Panc1 (cell line): Measurements from ENCODE around the gene FAM200A. TPM values are rescaled to one million over a fixed set of nuclear protein-coding genes. Genes with fewer than 3 reads are reported as not detected.
A peak's percentile ranks its signal among the peaks of the same experiment; 100 is the strongest.

ENCODE experiments used
- ATAC-seq: fragments of 200-7000 bp; cut with Tn5 transposase; 2 replicates; pipeline ENCODE4 v1.9.1; 2020; ENCODE audit warnings: mild to moderate bottlenecking, moderate library complexity
- BruUV-seq: library from RNA; stranded (reverse); fragments of 400-500 nt; replicated peaks from 2 replicates; lab custom pipeline; 2021; lab: Mats Ljungman, UMichigan
- CTCF ChIA-PET: fragments of 300-600 bp; sonication (Branson Sonifier 250); formaldehyde crosslinking; loops from one replicate; lab custom pipeline; 2022; ENCODE audit warnings: antibody characterized with exemption; lab: Charles Lee
- POLR2A ChIA-PET: fragments of 300-600 bp; sonication (Branson Sonifier 250); formaldehyde crosslinking; loops from one replicate; lab custom pipeline; 2022; ENCODE audit warnings: antibody characterized with exemption; lab: Charles Lee
- DNase-seq: peaks from one replicate; pipeline ENCODE4 v3.0.0-alpha.2; 2010; ENCODE audit warnings: low read depth, low spot score
- H3K27ac ChIP-seq: 2 replicates; pipeline ENCODE4 v1.5.1; 2011; ENCODE audit warnings: mild to moderate bottlenecking, low read length, inconsistent platforms
- H3K27me3 ChIP-seq: fragments of 200-500 bp; sonication (Bioruptor generic); 2 replicates; pipeline ENCODE4 v1.6.0; 2014; ENCODE audit warnings: low read length, inconsistent platforms; ENCODE audit not compliant: control insufficient read depth, insufficient read depth
- H3K36me3 ChIP-seq: fragments of 200-500 bp; sonication (Bioruptor generic); 2 replicates; pipeline ENCODE4 v1.5.1; 2014; ENCODE audit warnings: inconsistent platforms, mild to moderate bottlenecking, low read length, moderate library complexity; ENCODE audit not compliant: control insufficient read depth, insufficient read depth
- H3K4me1 ChIP-seq: 2 replicates; pipeline ENCODE4 v1.5.1; 2011; ENCODE audit warnings: inconsistent platforms, mild to moderate bottlenecking, low read length, moderate library complexity; ENCODE audit not compliant: control insufficient read depth, insufficient read depth
- H3K4me3 ChIP-seq, 2 experiments: 2 replicates each; pipeline ENCODE4 v1.5.1; 2011 to 2012; ENCODE audit warnings: low read depth in 2 of 2, low read length in 2 of 2, mild to moderate bottlenecking in 2 of 2, inconsistent platforms in 1 of 2, moderate library complexity in 1 of 2
- H3K9me3 ChIP-seq: fragments of 200-500 bp; sonication (Bioruptor generic); 2 replicates; pipeline ENCODE4 v1.5.1; 2014; ENCODE audit warnings: low read depth, mild to moderate bottlenecking, inconsistent platforms, low read length, moderate library complexity; ENCODE audit not compliant: control insufficient read depth, insufficient read depth
- POLR2AphosphoS5 ChIP-seq: IDR thresholded peaks from 2 replicates; pipeline ENCODE4 v1.6.1; 2012; ENCODE audit warnings: mild to moderate bottlenecking, low read depth, low read length, moderate library complexity
- SIN3A ChIP-seq: IDR thresholded peaks from 2 replicates; pipeline ENCODE4 v1.6.1; 2012; ENCODE audit warnings: low read depth, mild to moderate bottlenecking, low read length, moderate library complexity, borderline replicate concordance; ENCODE audit not compliant: insufficient read depth
- TCF7L2 ChIP-seq: IDR thresholded peaks from 2 replicates; pipeline ENCODE4 v1.6.1; 2011; ENCODE audit warnings: mild to moderate bottlenecking, low read depth, low read length, inconsistent platforms
- in situ Hi-C: cut with HindIII; loops from 2 replicates; pipeline ENCODE4 v1.10.0; 2016; ENCODE audit warnings: low sequenced_read_pairs, low pct_unique_long_range_greater_than_20kb
- intact Hi-C: fragments of 100-400 bp; cut with micrococcal nuclease; formaldehyde crosslinking; loops from one replicate; pipeline ENCODE4 v1.10.0; 2022; ENCODE audit not compliant: unreplicated experiment
- total RNA-seq: library from RNA; stranded (reverse); gene quantifications from one replicate; pipeline ENCODE4 v1.2.1, GENCODE V29; 2021; ENCODE audit not compliant: unreplicated experiment
- TF ChIP-seq, protein P1 (sequence below), 2 experiments: IDR thresholded peaks; 2 replicates each; pipeline ENCODE4 v1.6.1; 2011 to 2012; ENCODE audit warnings: low read depth in 2 of 2, control low read depth in 1 of 2, low read length in 1 of 2, mild to moderate bottlenecking in 1 of 2, moderate library complexity in 1 of 2; ENCODE audit not compliant: insufficient read depth in 1 of 2
- TF ChIP-seq, protein P2 (sequence below): fragments of 450-650 bp; IDR thresholded peaks from 2 replicates; pipeline ENCODE4 v1.5.1; 2017; ENCODE audit warnings: mild to moderate bottlenecking

The FAM200A gene
- total RNA-seq, 1 experiment from 2014 or later = 4.6 TPM

DNA sequence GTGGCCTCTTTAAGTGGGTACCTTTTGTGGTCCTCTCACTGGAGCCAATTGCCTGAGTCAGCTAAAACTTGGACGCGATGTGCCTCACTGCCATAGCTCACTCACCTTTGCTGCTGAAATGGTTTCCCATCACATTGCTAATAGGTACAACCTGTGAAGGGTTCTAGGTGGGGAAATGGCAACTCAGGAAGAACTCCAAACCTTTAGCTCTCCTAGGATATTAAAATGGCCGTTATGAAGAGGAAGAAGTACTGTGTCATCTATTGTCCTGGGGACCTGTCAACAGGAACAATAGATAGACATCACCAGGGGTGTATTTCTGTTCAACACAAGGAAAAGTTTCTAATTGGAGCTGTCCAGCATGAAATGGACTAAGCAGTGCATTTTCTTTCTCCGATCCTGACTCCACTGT is 5.3 kb upstream of the FAM200A start:
- ATAC-seq = no peak
- TF ChIP-seq, protein P1, sequence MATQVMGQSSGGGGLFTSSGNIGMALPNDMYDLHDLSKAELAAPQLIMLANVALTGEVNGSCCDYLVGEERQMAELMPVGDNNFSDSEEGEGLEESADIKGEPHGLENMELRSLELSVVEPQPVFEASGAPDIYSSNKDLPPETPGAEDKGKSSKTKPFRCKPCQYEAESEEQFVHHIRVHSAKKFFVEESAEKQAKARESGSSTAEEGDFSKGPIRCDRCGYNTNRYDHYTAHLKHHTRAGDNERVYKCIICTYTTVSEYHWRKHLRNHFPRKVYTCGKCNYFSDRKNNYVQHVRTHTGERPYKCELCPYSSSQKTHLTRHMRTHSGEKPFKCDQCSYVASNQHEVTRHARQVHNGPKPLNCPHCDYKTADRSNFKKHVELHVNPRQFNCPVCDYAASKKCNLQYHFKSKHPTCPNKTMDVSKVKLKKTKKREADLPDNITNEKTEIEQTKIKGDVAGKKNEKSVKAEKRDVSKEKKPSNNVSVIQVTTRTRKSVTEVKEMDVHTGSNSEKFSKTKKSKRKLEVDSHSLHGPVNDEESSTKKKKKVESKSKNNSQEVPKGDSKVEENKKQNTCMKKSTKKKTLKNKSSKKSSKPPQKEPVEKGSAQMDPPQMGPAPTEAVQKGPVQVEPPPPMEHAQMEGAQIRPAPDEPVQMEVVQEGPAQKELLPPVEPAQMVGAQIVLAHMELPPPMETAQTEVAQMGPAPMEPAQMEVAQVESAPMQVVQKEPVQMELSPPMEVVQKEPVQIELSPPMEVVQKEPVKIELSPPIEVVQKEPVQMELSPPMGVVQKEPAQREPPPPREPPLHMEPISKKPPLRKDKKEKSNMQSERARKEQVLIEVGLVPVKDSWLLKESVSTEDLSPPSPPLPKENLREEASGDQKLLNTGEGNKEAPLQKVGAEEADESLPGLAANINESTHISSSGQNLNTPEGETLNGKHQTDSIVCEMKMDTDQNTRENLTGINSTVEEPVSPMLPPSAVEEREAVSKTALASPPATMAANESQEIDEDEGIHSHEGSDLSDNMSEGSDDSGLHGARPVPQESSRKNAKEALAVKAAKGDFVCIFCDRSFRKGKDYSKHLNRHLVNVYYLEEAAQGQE (IDR thresholded peaks at IDR 0.05; ENCODE audit: insufficient read depth in 1 of 2, low read depth in 2 of 2, low read length in 1 of 2) = peak in 1 of 2 experiments; percentile 69; a peak in 2 of 4 replicates
- no peak for TF ChIP-seq SIN3A
- TF ChIP-seq POLR2AphosphoS5 = no peak
- intact Hi-C loops = loop anchor here (10.0 kb wide), 1 partner anchor 52 kb away; the partner anchor contains the start of genes ZKSCAN5 and ZNF394
- H3K4me1 ChIP-seq = peaks cover 16% of the 10 kb centered on the region
- ChIA-PET CTCF (no interaction called here), POLR2A (interaction anchor here (1.8 kb wide), 1 partner anchor 52 kb away, joined by 8 read pairs; the partner anchor contains the start of gene ZKSCAN5)
- no peaks in the 10 kb centered on the region for H3K27me3 ChIP-seq
- no TSS peak for BruUV-seq
- peak overlapping the region; percentile 68 to 89 for H3K4me3 ChIP-seq
- H3K36me3 ChIP-seq = peaks cover 12% of the 10 kb centered on the region
- in situ Hi-C loops = no loop called here
- DNase-seq = no peak
- no peaks in the 10 kb centered on the region for H3K9me3 ChIP-seq
- H3K27ac ChIP-seq = peak overlapping the region; percentile 93

DNA sequence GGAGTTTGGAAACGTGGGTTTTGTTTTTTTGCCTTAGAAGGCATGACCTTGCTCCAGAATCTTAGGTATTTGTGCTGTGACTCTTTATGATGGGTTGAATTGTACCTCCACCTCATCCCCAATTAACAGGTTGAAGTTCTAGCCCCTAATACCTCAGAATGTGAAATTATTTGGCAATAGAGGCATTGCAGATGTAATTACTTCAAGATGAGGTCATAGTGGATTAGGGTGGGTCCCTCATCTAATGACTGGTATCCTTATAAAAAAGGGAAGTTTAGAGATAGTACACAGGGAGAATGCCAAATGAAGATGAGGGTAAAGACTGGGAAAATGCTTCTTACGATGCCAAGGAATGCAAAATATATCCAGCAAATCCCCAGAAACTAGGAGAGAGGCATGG is 3.0 kb upstream of the FAM200A start:
- ChIA-PET CTCF (no interaction called here), POLR2A (no interaction called here)
- Histone ChIP-seq H3K36me3 (peaks cover 6% of the 10 kb centered on the region), H3K27ac (no peak overlapping the region), H3K4me1 (peaks cover 5% of the 10 kb centered on the region; the same call in 1 of the 2 replicates), H3K9me3 (no peaks in the 10 kb centered on the region), H3K4me3 (no peak overlapping the region), H3K27me3 (no peaks in the 10 kb centered on the region)
- ATAC-seq (no peak), DNase-seq (no peak)
- TF ChIP-seq, protein P1 (IDR thresholded peaks at IDR 0.05; ENCODE audit: insufficient read depth in 1 of 2, low read depth in 2 of 2, low read length in 1 of 2) = no peak
- TF ChIP-seq POLR2AphosphoS5 (no peak), SIN3A (no peak), TCF7L2 (no peak)
- TF ChIP-seq, protein P2, sequence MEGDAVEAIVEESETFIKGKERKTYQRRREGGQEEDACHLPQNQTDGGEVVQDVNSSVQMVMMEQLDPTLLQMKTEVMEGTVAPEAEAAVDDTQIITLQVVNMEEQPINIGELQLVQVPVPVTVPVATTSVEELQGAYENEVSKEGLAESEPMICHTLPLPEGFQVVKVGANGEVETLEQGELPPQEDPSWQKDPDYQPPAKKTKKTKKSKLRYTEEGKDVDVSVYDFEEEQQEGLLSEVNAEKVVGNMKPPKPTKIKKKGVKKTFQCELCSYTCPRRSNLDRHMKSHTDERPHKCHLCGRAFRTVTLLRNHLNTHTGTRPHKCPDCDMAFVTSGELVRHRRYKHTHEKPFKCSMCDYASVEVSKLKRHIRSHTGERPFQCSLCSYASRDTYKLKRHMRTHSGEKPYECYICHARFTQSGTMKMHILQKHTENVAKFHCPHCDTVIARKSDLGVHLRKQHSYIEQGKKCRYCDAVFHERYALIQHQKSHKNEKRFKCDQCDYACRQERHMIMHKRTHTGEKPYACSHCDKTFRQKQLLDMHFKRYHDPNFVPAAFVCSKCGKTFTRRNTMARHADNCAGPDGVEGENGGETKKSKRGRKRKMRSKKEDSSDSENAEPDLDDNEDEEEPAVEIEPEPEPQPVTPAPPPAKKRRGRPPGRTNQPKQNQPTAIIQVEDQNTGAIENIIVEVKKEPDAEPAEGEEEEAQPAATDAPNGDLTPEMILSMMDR = no peak
- in situ Hi-C loops = no loop called here
- no TSS peak for BruUV-seq
- intact Hi-C loops = loop anchor here (10.0 kb wide), 1 partner anchor 50 kb away; the partner anchor contains the start of genes ZKSCAN5 and ZNF394
